Endometrial microvascular endothelial cells (primary cell): Measurements from ENCODE around the gene TEX22. TPM values are rescaled to one million over a fixed set of nuclear protein-coding genes. Genes with fewer than 3 reads are reported as not detected.
"Not testable (repeated sequence)": the region's sequence is repeated elsewhere in the genome, so short reads cannot be mapped to it uniquely, and the experiment has no call there.

Experiments used
- in situ Hi-C: cut with HindIII; loops from 2 replicates; pipeline ENCODE4 v1.10.0; 2017; ENCODE audit warnings: low sequenced_read_pairs, low pct_unique_long_range_greater_than_20kb; ENCODE audit errors: inconsistent ontology term
- total RNA-seq: library from RNA; depleted of rRNA; stranded (reverse); fragments of >200 nt; gene quantifications from one replicate; pipeline ENCODE4 v1.2.3, GENCODE V29; 2015; ENCODE audit errors: inconsistent ontology term

The TEX22 gene, protein sequence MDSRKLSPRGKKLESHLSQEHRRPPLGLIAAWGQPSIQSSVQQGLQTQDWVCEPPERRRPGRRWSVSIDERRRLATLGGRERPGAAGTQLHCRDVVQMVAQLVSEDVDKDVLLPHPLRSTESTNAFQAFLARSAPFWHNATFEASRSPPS
- total RNA-seq: not detected

GRCh38 chr14:105398044-105398725, at the start of gene TEX22:
TEX22 (plus strand) TSS chr14:105398538; CDS start chr14:105399341, 803 bp downstream.
- in situ Hi-C loops: no loop called here

GRCh38 chr14:105348945-105349699, 49.2 kb upstream of the TEX22 start:
- in situ Hi-C loops: no loop called here

- in situ Hi-C loops: no loop called here
Measured at GRCh38 chr14:105349992-105350391, 48.3 kb upstream of the TEX22 start.

- in situ Hi-C loops: no loop called here
Measured at GRCh38 chr14:105350450-105351244, 47.7 kb upstream of the TEX22 start.

DNA sequence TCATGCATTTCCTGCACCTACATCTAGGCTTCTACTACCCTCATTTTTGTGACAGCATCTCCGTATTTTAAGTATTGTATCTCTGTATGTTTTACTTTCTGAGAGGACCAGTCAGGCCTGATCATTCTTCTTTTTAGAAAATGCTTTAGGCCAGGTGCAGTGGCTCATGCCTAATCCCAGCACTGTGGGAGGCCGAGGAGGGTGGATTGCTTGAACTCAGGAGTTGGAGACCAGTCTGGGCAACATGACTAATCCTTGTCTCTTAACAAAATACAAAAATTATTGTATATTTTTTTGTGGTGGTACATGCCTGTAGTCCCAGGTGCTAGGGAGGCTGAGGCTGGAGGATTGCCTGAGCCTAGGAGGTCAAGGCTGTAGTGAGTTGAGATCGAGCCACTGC, 46.9 kb upstream of the TEX22 start:
- in situ Hi-C loops: no loop called here

DNA sequence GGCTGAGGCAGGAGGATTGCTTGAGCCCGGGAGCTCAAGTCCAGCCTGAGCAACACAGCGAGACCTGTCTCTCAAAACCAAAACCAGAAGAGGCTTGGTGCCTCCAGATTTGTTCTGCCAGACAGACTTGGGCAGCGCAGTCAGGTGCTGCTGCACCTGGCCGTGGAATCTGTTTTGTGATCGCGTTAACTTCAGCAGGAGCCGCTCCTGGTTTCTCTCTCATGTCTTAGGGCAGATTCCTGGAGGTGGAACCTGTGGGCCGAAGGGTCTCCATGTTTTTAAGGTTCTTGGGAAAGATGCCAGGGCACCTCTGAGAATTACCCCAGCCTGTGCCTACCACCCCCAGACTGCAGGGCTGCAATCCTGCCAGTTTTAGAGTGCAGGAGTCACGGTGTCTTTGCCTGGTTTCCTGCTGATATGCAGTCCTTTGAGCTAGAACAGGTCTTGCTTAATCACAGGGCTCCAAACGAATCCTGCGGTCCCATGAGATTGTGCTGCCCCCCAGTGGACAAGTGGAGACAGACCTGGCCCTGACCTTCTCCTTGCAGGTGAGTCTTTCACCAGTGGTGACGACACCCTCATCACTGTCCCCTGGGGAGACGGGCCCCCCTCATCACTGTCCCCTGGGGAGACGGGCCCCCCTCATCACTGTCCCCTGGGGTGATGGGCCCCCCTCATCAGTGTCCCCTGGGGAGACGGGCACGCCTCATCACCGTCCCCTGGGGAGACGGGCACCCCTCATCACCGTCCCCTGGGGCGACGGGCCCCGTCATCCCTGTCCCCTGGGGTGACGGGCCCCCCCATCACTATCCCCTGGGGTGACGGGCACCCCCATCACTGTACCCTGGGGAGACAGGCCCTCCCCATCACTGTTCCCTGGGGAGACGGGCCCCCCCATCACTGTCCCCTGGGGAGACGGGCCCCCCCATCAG, 46.2 kb upstream of the TEX22 start:
- in situ Hi-C loops: no loop called here

GRCh38 chr14:105353136-105353535, 45.2 kb upstream of the TEX22 start:
- in situ Hi-C loops: no loop called here

DNA sequence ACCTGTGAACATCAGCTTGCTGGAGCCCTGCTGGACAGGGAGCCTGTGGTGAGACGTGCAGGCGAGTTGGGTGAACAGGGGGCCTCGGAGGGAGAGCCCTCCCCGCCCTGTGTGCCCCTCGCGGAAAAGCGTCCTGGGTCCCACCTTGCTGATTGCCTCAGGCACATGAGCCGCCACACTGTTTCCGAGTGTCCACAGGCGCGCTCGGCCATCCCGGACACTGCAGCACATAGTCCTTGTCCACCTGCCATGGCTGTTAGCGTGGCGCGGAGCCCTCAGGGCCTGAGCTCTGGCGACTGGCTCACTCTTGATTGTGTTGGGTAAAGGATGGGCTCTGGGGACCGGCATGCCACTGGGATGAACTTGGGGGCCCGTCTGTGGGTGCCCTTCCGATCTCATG, 43.8 kb upstream of the TEX22 start:
- in situ Hi-C loops: no loop called here

DNA sequence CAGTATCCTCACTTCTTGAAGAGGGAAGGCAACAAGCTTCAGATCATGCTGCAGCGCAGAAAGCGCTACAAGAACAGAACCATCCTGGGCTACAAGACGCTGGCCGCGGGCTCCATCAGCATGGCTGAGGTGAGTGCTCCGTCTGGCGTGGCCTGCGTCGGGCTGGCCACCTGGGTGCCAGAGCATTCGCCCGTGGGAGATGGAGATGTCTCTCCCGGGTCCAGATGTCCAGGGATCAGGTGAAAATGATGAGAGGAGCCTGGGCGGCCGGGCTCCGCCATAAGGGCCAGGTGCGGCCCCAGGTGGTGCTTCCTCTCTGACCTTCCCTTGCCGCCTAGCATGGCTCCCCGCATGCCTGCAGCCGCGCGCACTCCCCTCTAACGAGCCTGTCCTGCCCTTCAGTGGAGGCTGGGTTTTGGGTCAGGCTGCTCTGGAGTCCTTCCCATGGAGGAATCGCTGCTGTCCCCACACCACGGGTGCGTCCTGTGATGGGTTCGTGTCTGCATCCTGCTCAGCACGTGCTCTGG, 43.2 kb upstream of the TEX22 start:
- in situ Hi-C loops: no loop called here

- in situ Hi-C loops: no loop called here
Measured at GRCh38 chr14:105355850-105356604, 42.3 kb upstream of the TEX22 start.

- in situ Hi-C loops: no loop called here
Measured at GRCh38 chr14:105356927-105357326, 41.4 kb upstream of the TEX22 start.

DNA sequence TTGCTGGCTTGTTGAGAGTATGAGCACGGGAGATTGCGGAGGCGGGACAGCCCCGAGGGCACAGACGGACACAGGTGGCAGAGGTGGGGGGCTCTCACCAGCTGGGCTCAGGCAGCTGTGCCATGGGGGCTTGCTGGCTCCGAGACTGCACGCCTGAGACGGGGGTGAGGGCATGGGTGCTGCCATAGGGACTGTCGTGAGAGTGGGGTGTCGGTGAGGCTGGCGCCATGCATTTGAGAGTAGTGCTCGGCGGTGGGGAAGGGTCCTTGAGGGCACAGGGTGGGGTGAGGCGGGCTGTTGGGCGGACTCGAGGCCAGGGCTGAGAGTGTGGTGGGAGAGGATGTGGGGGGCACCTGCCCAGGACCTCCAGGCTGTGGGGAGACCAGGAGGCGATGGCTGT, 40.7 kb upstream of the TEX22 start:
- in situ Hi-C loops: no loop called here

DNA sequence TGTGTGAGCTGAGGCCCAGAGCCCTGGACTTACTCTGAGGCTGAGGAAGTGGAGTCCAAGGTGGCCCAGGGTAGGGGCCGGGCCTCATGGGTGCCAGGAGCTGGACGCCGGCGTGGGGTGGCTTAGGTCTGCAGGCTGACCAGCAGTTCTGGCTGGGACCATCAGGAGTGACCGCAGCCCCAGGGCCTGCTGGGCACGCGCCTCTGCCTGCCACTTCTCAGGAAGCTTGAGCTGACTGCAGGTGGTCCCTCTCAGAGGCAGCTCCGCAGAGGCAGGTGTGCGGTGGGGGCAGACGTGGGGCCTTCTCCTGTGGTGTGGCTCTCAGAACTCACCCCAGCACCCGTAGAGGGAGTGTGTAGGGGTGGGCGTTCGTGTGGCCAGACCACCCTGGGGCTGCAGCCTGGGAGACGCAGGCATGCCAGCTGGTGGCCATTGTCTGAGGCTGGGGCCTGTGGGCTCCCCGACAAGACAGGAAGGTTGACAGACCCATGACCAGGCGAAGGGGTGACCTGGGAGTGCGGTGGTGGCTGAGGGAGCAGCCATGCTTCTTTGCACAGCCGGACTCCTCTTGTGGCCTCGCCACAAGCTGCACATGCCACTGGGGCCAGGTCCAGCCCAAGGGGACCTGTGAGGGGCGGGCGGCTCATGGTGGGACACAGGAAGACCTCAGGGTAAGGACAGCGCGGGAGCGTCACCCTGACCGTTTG, 40.0 kb upstream of the TEX22 start:
- in situ Hi-C loops: no loop called here

GRCh38 chr14:105358943-105359342, 39.4 kb upstream of the TEX22 start:
- in situ Hi-C loops: no loop called here

DNA sequence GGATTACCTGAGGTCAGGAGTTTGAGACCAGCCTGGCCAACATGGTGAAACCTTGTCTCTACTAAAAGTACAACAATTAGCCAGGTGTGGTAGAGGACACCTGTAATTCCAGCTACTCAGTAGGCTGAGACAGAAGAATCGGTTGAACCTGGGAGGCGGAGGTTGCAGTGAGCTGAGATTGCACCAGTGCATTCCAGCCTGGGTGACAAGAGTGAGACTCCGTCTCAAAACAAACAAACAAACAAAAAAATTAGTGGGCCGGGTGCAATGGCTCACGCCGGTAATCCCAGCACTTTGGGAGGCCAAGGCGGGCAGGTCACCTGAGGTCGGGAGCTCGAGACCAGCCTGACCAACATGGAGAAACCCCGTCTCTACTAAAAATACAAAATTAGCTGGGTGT, 36.9 kb upstream of the TEX22 start:
- in situ Hi-C loops: not testable (repeated sequence)

GRCh38 chr14:105363847-105364708, 34.3 kb upstream of the TEX22 start:
- in situ Hi-C loops: no loop called here
